SK-N-SH treated with all-trans-retinoic acid at 6 μM for 48 hours (cell line): ENCODE results near the gene NANOS1.

ENCODE experiments used
- ATAC-seq: fragments of 200-7000 bp; cut with Tn5 transposase; 3 replicates; pipeline ENCODE4 v1.9.1; 2020; ENCODE audit warnings: mild to moderate bottlenecking, moderate library complexity
- ARNTL ChIP-seq: fragments of 450-650 bp; formaldehyde crosslinking; IDR thresholded peaks from 2 replicates; pipeline ENCODE4 v1.5.0; 2020; ENCODE audit warnings: low read depth, mild to moderate bottlenecking, moderate library complexity, borderline replicate concordance
- CREB5 ChIP-seq: fragments of 250-450 bp; sonication (Bioruptor Pico); IDR thresholded peaks from 2 replicates; pipeline ENCODE4 v1.5.1; 2020; ENCODE audit warnings: low read depth, mild to moderate bottlenecking, moderate library complexity
- CSDC2 ChIP-seq: fragments of 250-450 bp; sonication (Bioruptor Pico); IDR thresholded peaks from 2 replicates; pipeline ENCODE4 v1.5.0; 2020; ENCODE audit warnings: mild to moderate bottlenecking, moderate library complexity
- CSRNP3 ChIP-seq: fragments of 250-450 bp; sonication (Bioruptor Pico); IDR thresholded peaks from 2 replicates; pipeline ENCODE4 v1.5.1; 2021; ENCODE audit warnings: mild to moderate bottlenecking, moderate library complexity
- ESRRG ChIP-seq: fragments of 250-450 bp; sonication (Bioruptor Pico); IDR thresholded peaks from 2 replicates; pipeline ENCODE4 v1.6.1; 2021; ENCODE audit warnings: mild to moderate bottlenecking
- GLIS3 ChIP-seq: fragments of 250-450 bp; sonication (Bioruptor Pico); IDR thresholded peaks from 2 replicates; pipeline ENCODE4 v1.5.0; 2020; ENCODE audit warnings: mild to moderate bottlenecking, moderate library complexity
- OSR1 ChIP-seq: fragments of 250-450 bp; sonication (Bioruptor Pico); IDR thresholded peaks from 2 replicates; pipeline ENCODE4 v1.8.0; 2022; ENCODE audit warnings: moderate library complexity, mild to moderate bottlenecking, inconsistent platforms
- PATZ1 ChIP-seq: fragments of 250-450 bp; sonication (Bioruptor Pico); IDR thresholded peaks from 2 replicates; pipeline ENCODE4 v1.8.0; 2020; ENCODE audit warnings: mild to moderate bottlenecking, moderate library complexity, borderline replicate concordance
- POU6F1 ChIP-seq: fragments of 250-450 bp; sonication (Bioruptor Pico); IDR thresholded peaks from 2 replicates; pipeline ENCODE4 v1.8.0; 2021; ENCODE audit warnings: low read depth, mild to moderate bottlenecking, moderate library complexity, borderline replicate concordance
- PPARA ChIP-seq: fragments of 250-450 bp; sonication (Bioruptor Pico); IDR thresholded peaks from 2 replicates; pipeline ENCODE4 v1.5.0; 2020; ENCODE audit warnings: mild to moderate bottlenecking, borderline replicate concordance
- RARB ChIP-seq: fragments of 250-450 bp; sonication (Bioruptor Pico); IDR thresholded peaks from 2 replicates; pipeline ENCODE4 v1.8.0; 2021; ENCODE audit warnings: mild to moderate bottlenecking, moderate library complexity
- SNAI2 ChIP-seq: fragments of 250-450 bp; sonication (Bioruptor Pico); IDR thresholded peaks from 2 replicates; pipeline ENCODE4 v1.5.0; 2020; ENCODE audit warnings: mild to moderate bottlenecking, moderate library complexity
- TCF4 ChIP-seq: fragments of 250-450 bp; sonication (Bioruptor Pico); IDR thresholded peaks from 2 replicates; pipeline ENCODE4 v1.8.0; 2021; ENCODE audit warnings: mild to moderate bottlenecking, moderate library complexity, borderline replicate concordance
- TOX ChIP-seq: fragments of 250-450 bp; sonication (Bioruptor Pico); IDR thresholded peaks from 2 replicates; pipeline ENCODE4 v1.8.0; 2021; ENCODE audit warnings: mild to moderate bottlenecking, moderate library complexity, borderline replicate concordance
- TSHZ2 ChIP-seq: fragments of 250-450 bp; sonication (Bioruptor Pico); IDR thresholded peaks from 2 replicates; pipeline ENCODE4 v1.5.0; 2020; ENCODE audit warnings: mild to moderate bottlenecking, moderate library complexity
- ZC3H10 ChIP-seq: fragments of 250-450 bp; sonication (Bioruptor Pico); IDR thresholded peaks from 2 replicates; pipeline ENCODE4 v1.5.1; 2021; ENCODE audit warnings: mild to moderate bottlenecking, moderate library complexity
- ZFP3 ChIP-seq: fragments of 250-450 bp; sonication (Bioruptor Pico); IDR thresholded peaks from 2 replicates; pipeline ENCODE4 v1.5.0; 2020; ENCODE audit warnings: mild to moderate bottlenecking, moderate library complexity
- ZFP30 ChIP-seq: fragments of 450-650 bp; formaldehyde crosslinking; IDR thresholded peaks from 2 replicates; pipeline ENCODE4 v1.5.0; 2022; ENCODE audit warnings: mild to moderate bottlenecking, moderate library complexity
- ZNF565 ChIP-seq: fragments of 450-650 bp; formaldehyde crosslinking; conservative IDR thresholded peaks from 2 replicates; pipeline ENCODE4 v1.5.0; 2020; ENCODE audit warnings: low read depth, mild to moderate bottlenecking, moderate library complexity
- ZNF70 ChIP-seq: fragments of 450-650 bp; formaldehyde crosslinking; IDR thresholded peaks from 2 replicates; pipeline ENCODE4 v1.5.0; 2020; ENCODE audit warnings: mild to moderate bottlenecking, moderate library complexity
- ZNF8 ChIP-seq: fragments of 450-650 bp; formaldehyde crosslinking; IDR thresholded peaks from 2 replicates; pipeline ENCODE4 v1.5.0; 2020; ENCODE audit warnings: mild to moderate bottlenecking, moderate library complexity

Gene NANOS1

GRCh38 chr10:118981946-118982345, 47.6 kb upstream of the NANOS1 start:
- TF ChIP-seq CSDC2 (CRISPR knock-in tag) (no peak), TSHZ2 (no peak), ZC3H10 (no peak), PPARA (no peak), ZNF565 (CRISPR knock-in tag) (no peak)

GRCh38 chr10:118982366-118982765, 47.1 kb upstream of the NANOS1 start:
- ATAC-seq: no peak
- no peak for TF ChIP-seq ZNF565 (CRISPR knock-in tag)
- TF ChIP-seq CREB5: no peak
- no peak for TF ChIP-seq ZFP3 (CRISPR knock-in tag)
- no peak for TF ChIP-seq TSHZ2
- no peak for TF ChIP-seq POU6F1 (CRISPR knock-in tag)
- no peak for TF ChIP-seq SNAI2 (CRISPR knock-in tag)
- no peak for TF ChIP-seq RARB
- no peak for TF ChIP-seq PATZ1
- no peak for TF ChIP-seq ZC3H10
- TF ChIP-seq GLIS3 (CRISPR knock-in tag): no peak
- TF ChIP-seq ZNF8: no peak
- no peak for TF ChIP-seq TCF4
- no peak for TF ChIP-seq CSRNP3 (CRISPR knock-in tag)
- no peak for TF ChIP-seq CSDC2 (CRISPR knock-in tag)
- TF ChIP-seq ZNF70 (CRISPR knock-in tag): no peak
- TF ChIP-seq ARNTL (CRISPR knock-in tag): no peak

More at GRCh38 chr10:118981946-118982345, 47.6 kb upstream of the NANOS1 start:
- ATAC-seq: no peak

GRCh38 chr10:118983263-118983662, 46.3 kb upstream of the NANOS1 start:
- no peak for ATAC-seq
- TF ChIP-seq ZNF565 (CRISPR knock-in tag) (no peak), ESRRG (CRISPR knock-in tag) (no peak), ZNF8 (no peak), ZC3H10 (no peak), TOX (CRISPR knock-in tag) (no peak), OSR1 (no peak), RARB (no peak), ZFP30 (no peak), ZFP3 (CRISPR knock-in tag) (no peak), PPARA (no peak), TCF4 (no peak), CSDC2 (CRISPR knock-in tag) (no peak), POU6F1 (CRISPR knock-in tag) (no peak), SNAI2 (CRISPR knock-in tag) (no peak), PATZ1 (no peak)
